Hepatocyte (in vitro differentiated cells): ENCODE data around the gene OTULIN. TPM values are rescaled to one million over a fixed set of nuclear protein-coding genes. Genes with fewer than 3 reads are reported as not detected.

Source experiments
- DNase-seq: peaks from one replicate; pipeline ENCODE4 v3.0.0-alpha.2; 2016; ENCODE audit warnings: low spot score
- H2AFZ ChIP-seq: fragments of 200-600 bp; sonication (generic); 2 replicates; pipeline ENCODE4 v1.6.0; 2016; ENCODE audit warnings: antibody characterized with exemption, mild to moderate bottlenecking
- H3K27ac ChIP-seq: fragments of 200-600 bp; sonication (generic); 2 replicates; pipeline ENCODE4 v1.5.1; 2016; ENCODE audit warnings: mild to moderate bottlenecking
- H3K27me3 ChIP-seq: fragments of 200-600 bp; sonication (generic); 2 replicates; pipeline ENCODE4 v1.6.1; 2016
- H3K36me3 ChIP-seq: fragments of 200-600 bp; sonication (generic); replicated peaks from 2 replicates; pipeline ENCODE4 v1.5.1; 2016; ENCODE audit warnings: low read depth; ENCODE audit not compliant: insufficient read depth
- H3K4me1 ChIP-seq: fragments of 200-600 bp; sonication (generic); 2 replicates; pipeline ENCODE4 v1.5.1; 2016; ENCODE audit warnings: mild to moderate bottlenecking, moderate library complexity; ENCODE audit not compliant: insufficient read depth
- H3K4me2 ChIP-seq: fragments of 200-600 bp; sonication (generic); 2 replicates; pipeline ENCODE4 v1.6.0; 2016
- H3K4me3 ChIP-seq: fragments of 200-600 bp; sonication (generic); 2 replicates; pipeline ENCODE4 v1.5.1; 2016; ENCODE audit warnings: mild to moderate bottlenecking
- H3K79me2 ChIP-seq: fragments of 200-600 bp; sonication (generic); 2 replicates; pipeline ENCODE4 v1.6.0; 2017; ENCODE audit warnings: mild to moderate bottlenecking
- H3K9me2 ChIP-seq: fragments of 200-600 bp; sonication (generic); replicated peaks from 2 replicates; pipeline ENCODE4 v1.6.0; 2017; ENCODE audit warnings: mild to moderate bottlenecking; ENCODE audit not compliant: insufficient read depth
- H3K9me3 ChIP-seq: fragments of 200-600 bp; sonication (generic); 2 replicates; pipeline ENCODE4 v1.5.1; 2016; ENCODE audit warnings: low read depth, mild to moderate bottlenecking
- H4K20me1 ChIP-seq: fragments of 200-600 bp; sonication (generic); 2 replicates; pipeline ENCODE4 v1.6.0; 2016; ENCODE audit warnings: mild to moderate bottlenecking; ENCODE audit not compliant: insufficient read depth, poor library complexity, severe bottlenecking
- CTCF ChIP-seq: fragments of 200-600 bp; sonication (generic); IDR thresholded peaks from 2 replicates; pipeline ENCODE4 v1.5.1; 2016; ENCODE audit warnings: antibody characterized with exemption, mild to moderate bottlenecking; ENCODE audit not compliant: poor library complexity
- EZH2 ChIP-seq: fragments of 200-600 bp; sonication (generic); IDR thresholded peaks from 2 replicates; pipeline ENCODE4 v1.6.1; 2016; ENCODE audit warnings: antibody characterized with exemption, mild to moderate bottlenecking, borderline replicate concordance
- EZH2phosphoT487 ChIP-seq: fragments of 200-600 bp; sonication (generic); IDR thresholded peaks from one replicate; pipeline ENCODE4 v1.6.1; 2018; ENCODE audit warnings: antibody characterized with exemption, mild to moderate bottlenecking, low read depth, moderate library complexity; ENCODE audit not compliant: unreplicated experiment, severe bottlenecking
- WGBS: methylation state at CpG from one replicate; pipeline ENCODE4 v1.1.6; 2016; ENCODE audit warnings: low lambda C conversion rate; ENCODE audit errors: missing lambda C conversion rate; 5-methylcytosine and 5-hydroxymethylcytosine counted together
- polyA plus RNA-seq: library from polyadenylated mRNA; unstranded; fragments of >200 nt; fragmentation: Nextera tagmentation; extraction: Ambion mirVana; gene quantifications from 2 replicates; pipeline ENCODE4 v1.2.1, GENCODE V29; 2016
- total RNA-seq: library from RNA; depleted of rRNA; stranded (reverse); fragments of >200 nt; gene quantifications from 2 replicates; pipeline ENCODE4 v1.2.3, GENCODE V29; 2014

The OTULIN gene
- total and polyA plus RNA-seq, 2 experiments from 2014 or later: 21.0 to 45.2 TPM

GRCh38 chr5:14742498-14742897 is 78.0 kb downstream of the OTULIN start:
- no peak overlapping the region for H3K4me3 ChIP-seq
- WGBS: 87% methylated on average over 9 of the region's 9 CpGs

GRCh38 chr5:14743601-14744295 is 79.2 kb downstream of the OTULIN start:
- no peaks in the 10 kb centered on the region for H3K4me1 ChIP-seq
- no peaks in the 10 kb centered on the region for H3K9me2 ChIP-seq
- 73% methylated on average over 6 of the region's 6 CpGs for WGBS
- H3K79me2 ChIP-seq: no peaks in the 10 kb centered on the region
- no peaks in the 10 kb centered on the region for H3K9me3 ChIP-seq
- no peak overlapping the region for H2AFZ ChIP-seq
- no peak overlapping the region for H3K4me3 ChIP-seq
- TF ChIP-seq EZH2: no peak
- TF ChIP-seq CTCF: no peak
- TF ChIP-seq EZH2phosphoT487: no peak
- no peaks in the 10 kb centered on the region for H3K36me3 ChIP-seq
- H4K20me1 ChIP-seq: no peaks in the 10 kb centered on the region
- H3K4me2 ChIP-seq: no peak overlapping the region
- no peak for DNase-seq
- H3K27me3 ChIP-seq: no peaks in the 10 kb centered on the region
- no peak overlapping the region for H3K27ac ChIP-seq

More at GRCh38 chr5:14742498-14742897, 78.0 kb downstream of the OTULIN start:
- no peaks in the 10 kb centered on the region for H3K27me3 ChIP-seq
- H3K4me1 ChIP-seq: no peaks in the 10 kb centered on the region
- H4K20me1 ChIP-seq: no peaks in the 10 kb centered on the region
- H3K9me3 ChIP-seq: no peaks in the 10 kb centered on the region
- no peak overlapping the region for H2AFZ ChIP-seq
- H3K4me2 ChIP-seq: no peak overlapping the region
- no peak for DNase-seq
- H3K36me3 ChIP-seq: no peaks in the 10 kb centered on the region
- no peaks in the 10 kb centered on the region for H3K79me2 ChIP-seq
- no peak overlapping the region for H3K27ac ChIP-seq
- TF ChIP-seq EZH2phosphoT487 (no peak), CTCF (no peak), EZH2 (no peak)
- H3K9me2 ChIP-seq: no peaks in the 10 kb centered on the region

GRCh38 chr5:14744296-14745187 is 80.0 kb downstream of the OTULIN start:
- H2AFZ ChIP-seq: no peak overlapping the region

More at GRCh38 chr5:14744296-14745187, 80.0 kb downstream of the OTULIN start:
- Histone ChIP-seq H3K4me2 (no peak overlapping the region), H3K36me3 (no peaks in the 10 kb centered on the region), H3K4me1 (no peaks in the 10 kb centered on the region), H3K9me2 (no peaks in the 10 kb centered on the region), H3K9me3 (no peaks in the 10 kb centered on the region), H4K20me1 (no peaks in the 10 kb centered on the region), H3K79me2 (no peaks in the 10 kb centered on the region), H3K4me3 (no peak overlapping the region), H3K27me3 (no peaks in the 10 kb centered on the region), H3K27ac (no peak overlapping the region)
- no peak for DNase-seq
- TF ChIP-seq CTCF: no peak
- whole genome bisulfite sequencing: 93% methylated on average over 14 of the region's 14 CpGs
